ENCODE results near the gene VPS35L.

- TF ChIP-seq CTCF (IDR thresholded peaks at IDR 0.05; ENCODE audit: insufficient read depth, low read depth, low read length) (no peak), EZH2 (IDR thresholded peaks at IDR 0.05; ENCODE audit: insufficient read depth, low read length) (no peak)
These were observed 104.1 kb downstream of the VPS35L start for GRCh38 chr16:19659554-19659953.

Data from astrocyte (in vitro differentiated cells and primary cell).